ENCODE data around the gene WDR49.

Gene WDR49

GRCh38 chr3:167675848-167676247 lies 22.1 kb upstream of the WDR49 start:
- DNase-seq (ENCODE audit: low spot score) = no peak
- TF ChIP-seq CTCF (IDR thresholded peaks at IDR 0.05) = no peak
- H3K4me3 ChIP-seq = no peak overlapping the region
- no peak overlapping the region for H3K27ac ChIP-seq

- no peak overlapping the region for H3K4me3 ChIP-seq
- TF ChIP-seq CTCF (IDR thresholded peaks at IDR 0.05) = no peak
- no peak for DNase-seq (ENCODE audit: low spot score)
- no peak overlapping the region for H3K27ac ChIP-seq
These were observed 19.5 kb upstream of the WDR49 start for GRCh38 chr3:167673221-167673620.

GRCh38 chr3:167671878-167672427 lies 18.2 kb upstream of the WDR49 start:
- Histone ChIP-seq H3K27ac (no peak overlapping the region), H3K4me3 (no peak overlapping the region)
- no peak for TF ChIP-seq CTCF (IDR thresholded peaks at IDR 0.05)
- no peak for DNase-seq (ENCODE audit: low spot score)

GRCh38 chr3:167669699-167670098 lies 16.0 kb upstream of the WDR49 start:
- TF ChIP-seq CTCF (IDR thresholded peaks at IDR 0.05) = no peak
- H3K27ac ChIP-seq = no peak overlapping the region
- H3K4me3 ChIP-seq = no peak overlapping the region
- no peak for DNase-seq (ENCODE audit: low spot score)

GRCh38 chr3:167668651-167669050 lies 14.9 kb upstream of the WDR49 start:
- DNase-seq (ENCODE audit: low spot score) = no peak

GRCh38 chr3:167666563-167666962 lies 12.8 kb upstream of the WDR49 start:
- Histone ChIP-seq H3K4me3 (no peak overlapping the region), H3K27ac (no peak overlapping the region)
- TF ChIP-seq CTCF (IDR thresholded peaks at IDR 0.05) = no peak
- DNase-seq (ENCODE audit: low spot score) = no peak

More at GRCh38 chr3:167668651-167669050, 14.9 kb upstream of the WDR49 start:
- no peak for TF ChIP-seq CTCF (IDR thresholded peaks at IDR 0.05)
- no peak overlapping the region for H3K4me3 ChIP-seq
- H3K27ac ChIP-seq = no peak overlapping the region

- H3K27ac ChIP-seq = no peak overlapping the region
- H3K4me3 ChIP-seq = no peak overlapping the region
- no peak for DNase-seq (ENCODE audit: low spot score)
- TF ChIP-seq CTCF (IDR thresholded peaks at IDR 0.05) = no peak
These were observed 9.2 kb upstream of the WDR49 start for GRCh38 chr3:167662919-167663400.

All from coronary artery (tissue), 2 donors.